Skeletal muscle cell (primary cell): ENCODE measurements around the gene ZNF497.
"Not testable (repeated sequence)": the region's sequence is repeated elsewhere in the genome, so short reads cannot be mapped to it uniquely, and the experiment has no call there.

Experiments used
- DNase-seq: peaks from one replicate; pipeline ENCODE4 v3.0.0-alpha.2; 2010; ENCODE audit warnings: low read depth
- H3K4me3 ChIP-seq: 2 replicates; pipeline ENCODE4 v1.5.1; 2011; ENCODE audit warnings: low read depth, mild to moderate bottlenecking, control low read depth, low read length, moderate library complexity

Gene ZNF497

DNA sequence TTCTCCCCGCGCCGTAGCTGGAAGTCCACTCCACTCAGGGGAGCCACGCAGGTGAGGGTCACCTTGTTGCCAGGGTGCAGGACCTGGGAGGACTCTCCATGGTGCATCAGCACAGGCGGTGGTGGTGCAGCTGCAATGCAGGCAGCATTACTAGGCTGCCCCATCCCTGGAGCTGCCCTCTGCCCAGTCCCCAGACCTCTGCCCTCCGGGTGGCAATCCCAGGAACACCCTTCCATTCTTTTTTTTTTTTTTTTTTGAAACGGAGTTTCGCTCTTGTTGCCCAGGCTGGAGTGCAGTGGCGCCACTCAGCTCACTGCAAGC, 11.0 kb downstream of the ZNF497 start:
- DNase-seq: no peak
- H3K4me3 ChIP-seq: no peak overlapping the region

DNA sequence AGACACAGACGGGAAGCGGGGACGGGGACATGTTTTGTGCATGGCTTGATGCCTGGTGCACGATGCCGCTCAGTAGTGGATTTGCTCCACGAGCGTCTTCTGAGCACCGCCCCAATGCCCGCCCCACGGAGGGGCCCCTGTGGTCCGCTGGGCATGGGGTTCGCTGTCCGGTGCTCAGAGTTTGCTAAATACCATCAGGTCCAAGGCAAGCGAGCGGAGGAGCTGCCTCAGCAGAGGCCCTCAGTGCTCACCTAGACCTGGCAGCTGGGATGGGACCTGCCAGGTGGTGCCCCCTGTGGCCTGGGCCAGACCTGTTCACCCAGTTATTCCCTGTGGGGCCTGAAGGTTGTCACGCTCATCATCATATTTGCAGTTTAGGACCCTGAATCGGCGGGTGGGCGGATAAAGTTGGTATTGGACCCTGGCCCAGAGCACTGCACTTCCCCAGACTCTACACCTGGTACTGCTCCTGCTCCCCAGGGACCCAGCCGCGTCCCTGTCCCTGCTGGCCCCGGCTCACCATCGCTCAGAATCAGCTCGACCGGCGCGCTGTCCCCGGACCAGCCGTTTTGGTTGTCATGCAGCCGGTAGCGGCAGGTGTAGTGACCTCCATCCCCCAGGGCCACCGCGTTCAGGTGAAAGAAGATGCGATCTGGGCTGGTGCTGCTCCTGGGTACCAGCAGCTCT, 11.5 kb downstream of the ZNF497 start:
- H3K4me3 ChIP-seq: no peak overlapping the region
- no peak for DNase-seq

- DNase-seq: no peak
- H3K4me3 ChIP-seq: no peak overlapping the region
Observed at GRCh38 chr19:58350001-58350861, 12.3 kb downstream of the ZNF497 start.

DNA sequence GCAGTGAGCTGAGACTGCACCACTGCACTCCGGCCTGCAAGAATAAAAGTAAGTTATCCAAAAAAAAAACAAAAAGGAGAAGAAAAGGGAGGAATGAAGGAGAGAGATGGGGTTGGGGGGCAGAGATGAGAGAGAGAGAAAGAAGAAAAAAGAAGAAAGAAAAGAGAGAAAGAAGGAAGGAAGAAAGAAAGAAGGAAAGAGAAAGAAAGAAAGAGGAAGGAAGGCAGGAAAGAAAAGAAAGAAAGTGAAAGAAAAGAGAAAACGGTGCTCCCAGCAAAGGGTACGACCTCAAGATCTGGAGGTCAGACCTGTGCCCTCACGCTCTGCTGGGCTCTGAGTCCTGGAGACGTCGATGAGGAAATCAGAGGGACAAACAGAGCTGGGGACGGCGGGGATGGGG, 13.0 kb downstream of the ZNF497 start:
- no peak for DNase-seq
- H3K4me3 ChIP-seq: no peak overlapping the region

- not testable (repeated sequence) for DNase-seq
- H3K4me3 ChIP-seq: peak overlapping the region; percentile 66
Observed at GRCh38 chr19:58348080-58348479, 14.5 kb downstream of the ZNF497 start.

DNA sequence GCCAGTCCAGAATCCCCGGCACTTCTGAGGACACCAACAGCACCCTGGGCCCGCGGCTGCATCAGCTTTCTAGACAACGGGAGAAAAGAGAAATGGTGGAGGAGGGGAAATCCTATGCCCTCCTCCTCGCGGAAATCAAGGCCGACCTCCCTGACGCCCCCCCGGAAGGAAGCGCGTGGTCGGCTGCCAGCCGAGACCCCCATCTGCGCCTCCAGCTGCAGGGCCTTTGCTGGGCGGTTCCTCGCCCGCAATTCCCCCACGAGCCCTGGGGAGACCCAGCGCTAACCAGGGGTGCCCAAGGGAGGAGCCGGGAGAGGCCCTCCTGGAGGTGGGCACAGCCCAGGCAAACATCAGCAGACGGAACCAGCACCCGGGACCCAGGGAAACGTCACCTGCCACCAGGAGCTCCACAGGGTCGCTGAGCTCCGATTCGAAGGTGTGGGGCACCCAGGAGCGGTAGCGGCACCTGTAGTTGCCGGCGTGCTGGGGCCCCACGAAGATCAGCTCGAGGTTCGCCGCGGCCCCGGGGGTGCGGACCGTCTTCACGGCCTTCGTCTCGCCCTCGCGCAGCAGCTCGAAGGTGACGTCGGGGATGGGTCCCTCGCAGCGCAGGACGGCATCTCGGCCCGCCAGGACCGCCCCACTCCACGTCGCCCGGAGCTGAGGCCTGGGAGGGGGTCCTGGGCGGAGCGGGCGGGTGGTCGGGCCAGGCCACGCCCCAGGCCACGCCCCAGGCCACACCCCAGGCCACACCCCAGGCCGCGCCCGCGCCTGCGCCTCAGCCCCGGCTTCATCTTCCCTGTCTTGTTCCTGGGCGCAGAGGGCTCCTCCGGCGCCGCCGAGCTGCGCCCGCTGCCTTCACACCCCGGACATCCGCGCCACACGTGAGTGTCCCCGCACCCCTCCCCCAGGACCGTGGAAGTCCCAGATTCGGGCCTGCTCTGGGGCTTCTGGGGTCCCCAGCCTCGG, 15.3 kb downstream of the ZNF497 start:
- H3K4me3 ChIP-seq: peak overlapping the region; percentile 66
- DNase-seq: no peak

DNA sequence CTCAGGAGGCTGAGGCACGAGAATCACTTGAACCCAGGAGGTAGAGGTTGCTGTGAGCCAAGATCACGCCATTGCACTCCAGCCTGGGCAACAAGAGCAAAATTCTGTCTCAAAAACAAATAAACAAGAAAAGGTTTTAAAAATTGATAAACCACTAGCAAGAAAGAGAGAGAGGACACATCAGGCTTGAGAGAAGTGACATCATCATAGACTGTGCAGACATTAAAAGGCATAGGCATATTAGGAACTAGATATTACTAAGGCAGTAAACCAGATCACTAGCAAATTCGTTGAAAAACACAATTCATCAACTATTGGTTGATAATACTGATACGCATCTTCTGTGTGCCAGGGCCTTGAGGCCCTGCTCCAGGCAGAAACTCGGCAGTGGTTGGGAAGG, 17.0 kb downstream of the ZNF497 start:
- H3K4me3 ChIP-seq: no peak overlapping the region
- no peak for DNase-seq

GRCh38 chr19:58338825-58339558, 23.6 kb downstream of the ZNF497 start:
- H3K4me3 ChIP-seq: no peak overlapping the region
- no peak for DNase-seq

- no peak overlapping the region for H3K4me3 ChIP-seq
- DNase-seq: no peak
Observed at GRCh38 chr19:58338336-58338735, 24.2 kb downstream of the ZNF497 start.

DNA sequence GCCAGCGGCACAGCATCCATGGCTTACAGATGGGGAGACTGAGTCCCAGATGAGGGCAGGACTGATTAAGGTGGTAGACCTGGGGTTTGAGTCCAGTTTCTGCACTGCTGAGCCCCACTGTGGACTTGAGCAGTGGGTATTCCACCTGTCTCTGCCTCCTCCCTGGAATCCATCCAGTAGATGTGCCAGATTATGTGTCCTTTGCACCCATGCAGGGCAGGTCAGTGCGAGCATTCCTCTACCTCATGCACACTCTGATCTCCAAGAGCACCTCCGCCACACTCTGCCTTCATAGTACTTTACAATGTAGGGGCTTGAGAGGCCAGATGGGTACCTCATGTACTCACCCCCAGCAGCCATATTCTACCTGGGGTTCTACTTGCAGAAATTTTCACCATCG, 25.7 kb downstream of the ZNF497 start:
- no peak for DNase-seq
- H3K4me3 ChIP-seq: no peak overlapping the region

DNA sequence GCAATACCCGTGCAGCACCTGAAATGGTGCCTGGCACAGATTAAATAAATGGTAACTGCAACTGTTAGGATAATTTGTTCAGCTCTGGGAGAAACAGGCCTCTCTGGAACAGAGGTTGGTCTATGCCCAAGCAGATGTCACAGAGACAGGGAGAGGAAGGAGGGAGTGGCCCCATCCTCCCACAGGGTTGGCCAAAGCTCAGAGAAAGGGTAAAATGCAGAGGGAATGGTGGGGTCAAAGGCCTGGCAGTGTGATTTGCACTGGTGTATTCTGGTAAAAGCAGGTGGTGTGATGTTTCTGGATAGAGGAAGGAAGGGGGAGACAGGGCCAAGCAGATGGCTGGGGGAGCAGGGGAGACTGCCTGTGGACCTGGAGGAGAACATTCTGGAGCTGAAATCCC, 26.3 kb downstream of the ZNF497 start:
- DNase-seq: no peak

DNA sequence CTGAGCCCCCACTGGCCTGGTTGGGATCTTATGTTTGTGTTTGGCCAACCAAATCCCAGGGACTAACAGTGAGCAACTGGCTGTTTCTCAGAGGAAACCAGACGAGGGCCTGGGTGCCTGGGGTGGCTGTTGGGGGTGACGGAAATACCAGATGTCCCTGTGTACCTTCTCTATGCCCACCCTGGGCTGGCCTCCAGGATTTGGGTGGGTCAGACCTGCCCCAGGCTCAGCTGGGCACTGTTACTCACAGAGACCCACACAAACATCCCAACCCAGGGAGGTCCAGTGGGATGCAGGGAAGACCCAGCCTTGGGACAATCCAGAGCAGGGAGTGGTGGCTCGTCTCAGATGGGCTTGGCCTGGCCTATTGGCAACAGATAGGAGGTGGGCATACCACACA, 26.9 kb downstream of the ZNF497 start:
- H3K4me3 ChIP-seq: no peak overlapping the region

More for the DNA sequence above, 26.3 kb downstream of the ZNF497 start:
- no peak overlapping the region for H3K4me3 ChIP-seq

DNA sequence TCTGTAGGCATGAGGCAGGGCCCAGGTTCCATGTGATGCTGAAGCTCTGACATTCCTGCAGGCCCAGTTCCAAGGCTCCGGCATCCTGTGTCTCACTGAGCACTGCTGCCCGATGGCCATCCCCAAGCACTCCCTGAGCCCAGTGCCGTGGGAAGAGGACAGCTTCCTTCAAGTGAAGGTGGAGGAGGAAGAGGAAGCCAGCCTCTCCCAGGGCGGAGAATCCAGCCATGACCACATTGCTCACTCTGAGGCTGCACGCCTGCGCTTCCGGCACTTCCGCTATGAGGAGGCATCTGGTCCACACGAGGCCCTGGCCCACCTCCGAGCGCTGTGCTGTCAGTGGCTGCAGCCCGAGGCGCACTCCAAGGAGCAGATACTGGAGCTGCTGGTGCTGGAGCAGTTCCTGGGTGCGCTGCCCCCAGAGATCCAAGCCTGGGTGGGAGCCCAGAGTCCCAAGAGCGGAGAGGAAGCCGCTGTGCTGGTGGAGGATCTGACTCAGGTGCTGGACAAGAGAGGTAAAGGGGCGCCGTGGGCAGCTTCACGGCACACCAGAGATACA, 27.8 kb downstream of the ZNF497 start:
- no peak for DNase-seq
- no peak overlapping the region for H3K4me3 ChIP-seq

More for the DNA sequence above, 26.9 kb downstream of the ZNF497 start:
- no peak for DNase-seq

DNA sequence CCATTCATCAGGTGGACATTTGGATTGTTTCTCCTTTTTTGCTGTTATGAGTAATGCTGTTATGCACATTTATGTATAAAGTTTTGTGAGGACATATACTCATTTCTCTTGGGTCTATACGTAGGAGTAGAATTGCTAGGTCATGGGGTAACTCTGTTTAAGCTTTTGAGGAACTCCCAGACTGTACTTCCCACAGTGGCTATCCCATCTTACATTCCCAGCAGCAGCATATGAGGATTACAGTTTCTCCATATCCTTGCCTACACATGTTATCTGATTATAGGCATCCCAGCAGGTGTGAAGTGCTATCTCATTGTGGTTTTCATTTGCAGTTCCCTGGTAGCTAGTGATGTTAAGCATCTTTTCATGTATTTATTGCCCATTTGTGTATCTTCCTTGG, 29.9 kb downstream of the ZNF497 start:
- no peak for DNase-seq
- H3K4me3 ChIP-seq: no peak overlapping the region

DNA sequence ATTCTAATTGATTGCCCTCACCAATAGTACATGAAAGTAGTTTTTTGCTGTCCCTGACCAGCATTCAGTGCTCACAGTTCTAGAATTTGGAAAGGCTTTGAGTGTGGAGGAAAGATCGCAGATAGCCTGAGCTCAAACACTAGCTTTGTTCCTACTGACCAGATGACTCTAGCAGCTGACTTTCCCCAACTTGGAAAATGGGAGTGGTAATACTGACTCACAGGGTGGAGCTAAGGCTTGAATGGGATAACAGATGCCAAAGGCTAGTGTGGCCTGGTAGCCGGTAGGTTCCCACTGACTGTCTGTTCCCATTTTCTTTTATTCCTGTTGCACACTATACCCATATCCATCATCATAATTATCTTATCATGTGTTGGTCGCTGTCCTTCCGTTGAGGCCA, 32.1 kb downstream of the ZNF497 start:
- no peak overlapping the region for H3K4me3 ChIP-seq
- DNase-seq: no peak

DNA sequence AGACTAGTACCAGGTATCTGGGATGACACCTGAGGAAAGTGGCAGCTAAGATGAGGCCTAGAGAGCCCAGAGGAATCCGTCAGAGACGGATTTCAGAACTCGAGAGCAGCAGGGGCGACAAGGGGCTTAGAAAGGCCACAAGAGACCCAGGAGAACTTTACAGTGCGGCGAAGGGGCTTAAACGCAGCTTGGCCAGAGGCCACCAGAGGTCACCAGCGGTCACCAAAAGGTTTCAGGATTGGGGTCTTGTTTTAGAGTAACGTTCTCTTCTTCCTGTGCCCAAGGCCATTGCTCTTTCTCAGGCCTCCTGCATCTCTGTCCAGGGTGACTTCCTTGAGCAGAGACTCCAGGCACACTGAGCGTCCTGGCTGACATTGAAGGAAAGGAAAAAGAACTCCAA, 33.6 kb downstream of the ZNF497 start:
- H3K4me3 ChIP-seq: no peak overlapping the region
- DNase-seq: no peak

GRCh38 chr19:58326914-58327726, 35.4 kb downstream of the ZNF497 start, which contains the start of gene ZSCAN22:
Gene ZSCAN22, plus strand, starts transcription at chr19:58326994. Its CDS starts 7,809 bp downstream, at chr19:58334803.
- H3K4me3 ChIP-seq: peak within 1 kb of the TSS; percentile 82
- DNase-seq: peak; percentile 87

DNA sequence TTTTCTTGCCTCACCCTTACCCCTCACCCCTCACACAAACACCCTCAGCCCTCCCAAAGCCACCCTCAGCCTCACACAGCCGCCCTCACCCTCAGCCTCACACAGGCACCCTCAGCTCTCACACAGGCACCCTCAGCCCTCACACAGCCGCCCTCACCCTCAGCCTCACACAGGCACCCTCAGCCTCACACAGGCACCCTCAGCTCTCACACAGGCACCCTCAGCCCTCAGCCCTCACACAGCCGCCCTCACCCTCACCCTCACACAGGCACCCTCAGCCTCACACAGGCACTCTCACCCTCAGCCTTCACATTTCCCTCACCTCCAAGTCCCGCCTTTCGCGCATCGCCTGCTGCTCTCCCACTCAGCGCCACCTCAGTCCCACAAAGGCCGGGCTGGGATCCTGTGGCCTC, 36.0 kb downstream of the ZNF497 start:
- peak overlapping the region; percentile 82 for H3K4me3 ChIP-seq
- DNase-seq: no peak
